HG03095 (cell line): ENCODE results near the gene MRGPRD.
"Not testable (repeated sequence)": the region's sequence is repeated elsewhere in the genome, so short reads cannot be mapped to it uniquely, and the experiment has no call there.

Source experiments
- ATAC-seq: cut with Tn5 transposase; IDR thresholded peaks from one replicate; pipeline ENCODE4 v1.9.1; 2021; ENCODE audit warnings: moderate library complexity; ENCODE audit not compliant: unreplicated experiment

The MRGPRD gene

GRCh38 chr11:68994161-68994893 is 13.5 kb upstream of the MRGPRD start:
- ATAC-seq: no peak

GRCh38 chr11:68993546-68993945 is 12.8 kb upstream of the MRGPRD start:
- ATAC-seq: no peak

- ATAC-seq: no peak
Observed at GRCh38 chr11:68992743-68993255, 12.0 kb upstream of the MRGPRD start.

GRCh38 chr11:68990995-68991780 is 10.4 kb upstream of the MRGPRD start:
- ATAC-seq: no peak

GRCh38 chr11:68989936-68990606 is 9.3 kb upstream of the MRGPRD start:
- no peak for ATAC-seq

- ATAC-seq: no peak
Observed at GRCh38 chr11:68988491-68988890, 7.7 kb upstream of the MRGPRD start.

- ATAC-seq: no peak
Observed at GRCh38 chr11:68987211-68987610, 6.4 kb upstream of the MRGPRD start.

GRCh38 chr11:68983801-68984200 is 3.0 kb upstream of the MRGPRD start:
- no peak for ATAC-seq

GRCh38 chr11:68982134-68982533 is 1.3 kb upstream of the MRGPRD start:
- ATAC-seq: no peak

GRCh38 chr11:68979931-68980775 is 633 bp downstream of the MRGPRD start:
- no peak for ATAC-seq

- ATAC-seq: no peak
Observed at GRCh38 chr11:68978931-68979594, 1.7 kb downstream of the MRGPRD start.

GRCh38 chr11:68978626-68978930 is 2.2 kb downstream of the MRGPRD start:
- ATAC-seq: no peak

GRCh38 chr11:68977781-68978625 is 2.8 kb downstream of the MRGPRD start:
- no peak for ATAC-seq

GRCh38 chr11:68976563-68976962 is 4.2 kb downstream of the MRGPRD start:
- ATAC-seq: no peak

- no peak for ATAC-seq
Observed at GRCh38 chr11:68976095-68976494, 4.7 kb downstream of the MRGPRD start.

- ATAC-seq: no peak
Observed at GRCh38 chr11:68974421-68975194, 6.2 kb downstream of the MRGPRD start.

- ATAC-seq: not testable (repeated sequence)
Observed at GRCh38 chr11:68973706-68974105, 7.1 kb downstream of the MRGPRD start.

- no peak for ATAC-seq
Observed at GRCh38 chr11:68973219-68973618, 7.6 kb downstream of the MRGPRD start.
